SK-N-SH (cell line): ENCODE data around the gene FAM237B. TPM values are rescaled to one million over a fixed set of nuclear protein-coding genes. Genes with fewer than 3 reads are reported as not detected.

Experiments
- CTCF ChIA-PET: fragments of 300-600, 350-600 bp; formaldehyde crosslinking; extraction: SDS; loops from one replicate; lab custom pipeline; 2021; lab: Yijun Ruan, JAX
- POLR2A ChIA-PET: fragments of 350-600 bp; sonication (Branson Sonifier 250); formaldehyde crosslinking; extraction: SDS; loops from one replicate; lab custom pipeline; 2020; ENCODE audit warnings: antibody characterized with exemption, inconsistent platforms; lab: Yijun Ruan, JAX
- DNase-seq: peaks from one replicate; pipeline ENCODE4 v3.0.0; 2012
- H2AFZ ChIP-seq: fragments of 200-600 bp; sonication (generic); 2 replicates; pipeline ENCODE4 v1.8.1; 2016; ENCODE audit warnings: antibody characterized with exemption, mild to moderate bottlenecking, low read depth
- H3F3A ChIP-seq: fragments of 200-600 bp; sonication (generic); replicated peaks from 2 replicates; pipeline ENCODE3; 2016; ENCODE audit warnings: antibody characterized with exemption, mild to moderate bottlenecking; ENCODE audit not compliant: insufficient read depth
- H3K27ac ChIP-seq, 2 experiments: fragments of 200-500 bp in 1 of 2; fragments of 200-600 bp in 1 of 2; sonication (Bioruptor generic) in 1 of 2; sonication (generic), shearing (Covaris generic) in 1 of 2; 2 replicates each; pipeline versions ENCODE4 v1.5.1 to v1.6.1; 2014 to 2016; ENCODE audit warnings: low read depth in 2 of 2, inconsistent platforms in 1 of 2, low read length in 1 of 2, mild to moderate bottlenecking in 1 of 2, mixed read lengths in 1 of 2
- H3K27me3 ChIP-seq: fragments of 200-600 bp; sonication (generic), shearing (Covaris generic); 2 replicates; pipeline ENCODE4 v1.6.1; 2016; ENCODE audit warnings: mixed run types; ENCODE audit not compliant: insufficient read depth
- H3K36me3 ChIP-seq, 2 experiments: fragments of 200-500 bp in 1 of 2; fragments of 200-600 bp in 1 of 2; sonication (Bioruptor generic) in 1 of 2; sonication (generic) in 1 of 2; replicated peaks in 1 of 2; 2 replicates each; pipeline versions ENCODE3 to v1.5.1; 2014 to 2016; ENCODE audit warnings: low read length in 1 of 2, mild to moderate bottlenecking in 1 of 2; ENCODE audit not compliant: insufficient read depth in 2 of 2, control insufficient read depth in 1 of 2
- H3K4me1 ChIP-seq, 2 experiments: fragments of 200-500 bp in 1 of 2; fragments of 200-600 bp in 1 of 2; sonication (Bioruptor generic) in 1 of 2; sonication (generic), shearing (Covaris generic) in 1 of 2; 2 replicates each; pipeline versions ENCODE4 v1.5.1 to v1.6.1; 2014 to 2016; ENCODE audit warnings: low read depth in 1 of 2, low read length in 1 of 2, mixed run types in 1 of 2; ENCODE audit not compliant: insufficient read depth in 2 of 2, control insufficient read depth in 1 of 2
- H3K4me2 ChIP-seq: fragments of 200-600 bp; sonication (generic), shearing (Covaris generic); 2 replicates; pipeline ENCODE4 v1.6.1; 2017; ENCODE audit warnings: mixed run types
- H3K4me3 ChIP-seq, 2 experiments: fragments of 200-500 bp in 1 of 2; fragments of 200-600 bp in 1 of 2; sonication (Bioruptor generic) in 1 of 2; sonication (generic), shearing (Covaris generic) in 1 of 2; 2 replicates each; pipeline versions ENCODE4 v1.5.1 to v1.8.1; 2014 to 2016; ENCODE audit warnings: low read depth in 2 of 2, inconsistent platforms in 1 of 2, low read length in 1 of 2, mild to moderate bottlenecking in 1 of 2, mixed read lengths in 1 of 2, moderate library complexity in 1 of 2
- H3K79me2 ChIP-seq: fragments of 200-600 bp; sonication (generic); 2 replicates; pipeline ENCODE4 v1.8.1; 2017; ENCODE audit warnings: mild to moderate bottlenecking; ENCODE audit not compliant: insufficient read depth
- H3K9ac ChIP-seq: fragments of 200-600 bp; sonication (generic); 2 replicates; pipeline ENCODE4 v1.6.1; 2017; ENCODE audit warnings: mixed run types
- H3K9me2 ChIP-seq: fragments of 200-600 bp; sonication (generic); 2 replicates; pipeline ENCODE4 v1.6.1; 2017; ENCODE audit warnings: mixed run types
- H3K9me3 ChIP-seq: fragments of 200-600 bp; sonication (generic); 2 replicates; pipeline ENCODE4 v1.6.1; 2017; ENCODE audit warnings: mixed run types, mild to moderate bottlenecking, moderate library complexity
- H4K20me1 ChIP-seq: fragments of 200-600 bp; sonication (generic); 2 replicates; pipeline ENCODE4 v1.6.1; 2017; ENCODE audit warnings: mild to moderate bottlenecking, mixed run types; ENCODE audit not compliant: insufficient read depth
- GATA2 ChIP-seq: sonication (generic); formaldehyde crosslinking; IDR thresholded peaks from 2 replicates; pipeline ENCODE4 v1.5.0; 2020; ENCODE audit warnings: mild to moderate bottlenecking, missing genetic modification reagents
- JUND ChIP-seq: IDR thresholded peaks from 2 replicates; pipeline ENCODE4 v1.4.0; 2012
- MXI1 ChIP-seq: IDR thresholded peaks from 2 replicates; pipeline ENCODE4 v1.6.1; 2012; ENCODE audit warnings: mild to moderate bottlenecking, low read depth, low read length, improper control_type of control experiment
- RCOR1 ChIP-seq: fragments of 150-350 bp; IDR thresholded peaks from 2 replicates; pipeline ENCODE4 v1.6.1; 2017; ENCODE audit warnings: antibody characterized with exemption, low read length
- RFX5 ChIP-seq: IDR thresholded peaks from 2 replicates; pipeline ENCODE4 v1.6.1; 2012; ENCODE audit warnings: mild to moderate bottlenecking, improper control_type of control experiment, low read length
- WGBS: methylation state at CpG from one replicate; pipeline ENCODE4 v1.1.6; 2017; ENCODE audit warnings: low lambda C conversion rate; 5-methylcytosine and 5-hydroxymethylcytosine counted together
- polyA plus RNA-seq, 3 experiments: library from polyadenylated mRNA; depleted of rRNA; stranded (reverse); fragments of >200 nt; gene quantifications; 2 replicates each; pipeline ENCODE4 v1.2.3, GENCODE V29; 2012
- TF ChIP-seq, protein P1 (sequence below): IDR thresholded peaks from 2 replicates; pipeline ENCODE4 v1.6.1; 2012; ENCODE audit warnings: mild to moderate bottlenecking, low read depth, low read length, moderate library complexity

Gene FAM237B
- polyA plus RNA-seq, 1 of the 3 experiments (the other 2 are of a cell fraction): 0.03 TPM

DNA sequence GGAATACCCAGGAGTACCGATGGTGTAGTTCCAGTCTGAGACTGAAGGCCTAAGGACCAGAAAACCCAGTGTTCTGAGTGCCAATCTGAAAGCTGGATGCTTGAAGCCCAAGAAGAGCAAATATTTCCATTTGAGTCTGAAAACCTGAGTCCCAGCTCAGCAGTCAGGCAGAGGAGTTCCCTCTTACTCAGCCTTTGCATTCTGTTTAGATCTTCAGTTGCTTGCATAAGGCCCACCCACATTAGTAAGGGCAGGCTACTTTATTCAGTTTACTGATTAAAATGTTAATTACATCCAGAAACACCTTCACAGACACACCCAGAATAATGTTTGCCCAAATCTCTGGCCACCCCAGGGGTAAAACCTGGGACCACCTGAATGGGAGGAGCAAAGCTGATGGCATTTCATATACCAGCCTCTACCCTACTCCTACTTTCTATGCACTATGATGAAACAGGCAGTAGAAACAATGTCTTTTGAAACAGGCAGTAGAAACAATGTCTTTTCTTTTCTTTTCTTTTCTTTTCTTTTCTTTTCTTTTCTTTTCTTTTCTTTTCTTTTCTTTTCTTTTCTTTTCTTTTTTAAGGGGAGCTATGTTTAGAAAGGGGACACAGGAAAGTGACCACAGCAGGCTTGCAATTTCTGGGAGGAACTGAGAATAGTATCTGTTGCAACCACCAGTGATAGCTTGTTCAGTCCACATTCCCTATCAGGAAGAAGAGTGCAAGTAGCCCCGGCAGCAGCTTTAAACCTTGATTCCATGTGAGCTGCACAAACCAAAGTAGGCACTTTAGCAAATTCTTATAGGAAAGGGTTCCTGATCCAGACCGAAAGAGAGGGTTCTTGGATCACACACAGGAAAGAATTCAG lies 30.6 kb downstream of the FAM237B start:
- TF ChIP-seq GATA2 (CRISPR knock-in tag): no peak
- no peak for TF ChIP-seq RCOR1
- TF ChIP-seq JUND: no peak
- TF ChIP-seq, all 33 proteins: peak for 0
- no peak overlapping the region for H3K27ac ChIP-seq
- no peaks in the 10 kb centered on the region for H3F3A ChIP-seq
- no peaks in the 10 kb centered on the region for H3K9me2 ChIP-seq
- H3K4me1 ChIP-seq: no peaks in the 10 kb centered on the region
- H2AFZ ChIP-seq: no peak overlapping the region
- POLR2A ChIA-PET: no interaction called here
- no peaks in the 10 kb centered on the region for H3K79me2 ChIP-seq
- no peak overlapping the region for H3K9ac ChIP-seq
- peaks cover 9% of the 10 kb centered on the region; the same call in 1 of the 2 replicates for H3K9me3 ChIP-seq
- no peaks in the 10 kb centered on the region for H3K27me3 ChIP-seq
- H3K4me2 ChIP-seq: no peak overlapping the region
- no peak for DNase-seq
- H4K20me1 ChIP-seq: no peaks in the 10 kb centered on the region
- peaks cover 10 to 26% of the 10 kb centered on the region in 2 experiments for H3K36me3 ChIP-seq
- H3K4me3 ChIP-seq: no peak overlapping the region
- 93% methylated on average over 3 of the region's 3 CpGs for WGBS
- CTCF ChIA-PET: interaction anchor here (1.0 kb wide), 1 partner anchor 19 kb away, joined by 3 read pairs; no protein-coding TSS in a partner anchor

DNA sequence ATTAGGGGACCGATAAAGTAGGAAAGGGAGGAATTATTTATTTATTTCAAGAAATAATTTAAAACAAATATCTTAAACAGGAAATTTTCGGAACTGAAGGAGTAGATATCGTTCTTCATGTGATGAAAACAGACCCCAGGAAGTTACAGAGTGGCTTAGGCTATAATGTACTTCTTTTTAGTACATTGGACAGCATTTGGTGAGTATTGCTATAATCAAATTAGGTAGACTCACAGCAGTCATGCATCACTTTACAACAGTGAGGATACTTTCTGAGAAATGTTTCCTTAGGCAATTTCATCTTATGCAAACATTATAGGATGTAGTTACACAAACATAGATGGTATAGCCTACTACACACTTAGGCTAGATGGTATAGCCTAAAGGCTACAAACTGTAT lies 33.0 kb downstream of the FAM237B start:
- Histone ChIP-seq H2AFZ (no peak overlapping the region), H3K4me3 (no peak overlapping the region), H3K27ac (no peak overlapping the region), H3K9me3 (peaks cover 5% of the 10 kb centered on the region; the same call in 1 of the 2 replicates), H3K27me3 (no peaks in the 10 kb centered on the region), H3K9me2 (0 out of 2 replicates have a peak, but pooled peaks cover 2% of the 10 kb centered on the region), H4K20me1 (no peaks in the 10 kb centered on the region), H3K79me2 (no peaks in the 10 kb centered on the region), H3K9ac (no peak overlapping the region), H3F3A (no peaks in the 10 kb centered on the region), H3K4me1 (no peaks in the 10 kb centered on the region), H3K4me2 (no peak overlapping the region), H3K36me3 (peaks cover 13 to 19% of the 10 kb centered on the region in 2 experiments)
- TF ChIP-seq RFX5: no peak
- no peak for TF ChIP-seq MXI1
- TF ChIP-seq, protein P1, sequence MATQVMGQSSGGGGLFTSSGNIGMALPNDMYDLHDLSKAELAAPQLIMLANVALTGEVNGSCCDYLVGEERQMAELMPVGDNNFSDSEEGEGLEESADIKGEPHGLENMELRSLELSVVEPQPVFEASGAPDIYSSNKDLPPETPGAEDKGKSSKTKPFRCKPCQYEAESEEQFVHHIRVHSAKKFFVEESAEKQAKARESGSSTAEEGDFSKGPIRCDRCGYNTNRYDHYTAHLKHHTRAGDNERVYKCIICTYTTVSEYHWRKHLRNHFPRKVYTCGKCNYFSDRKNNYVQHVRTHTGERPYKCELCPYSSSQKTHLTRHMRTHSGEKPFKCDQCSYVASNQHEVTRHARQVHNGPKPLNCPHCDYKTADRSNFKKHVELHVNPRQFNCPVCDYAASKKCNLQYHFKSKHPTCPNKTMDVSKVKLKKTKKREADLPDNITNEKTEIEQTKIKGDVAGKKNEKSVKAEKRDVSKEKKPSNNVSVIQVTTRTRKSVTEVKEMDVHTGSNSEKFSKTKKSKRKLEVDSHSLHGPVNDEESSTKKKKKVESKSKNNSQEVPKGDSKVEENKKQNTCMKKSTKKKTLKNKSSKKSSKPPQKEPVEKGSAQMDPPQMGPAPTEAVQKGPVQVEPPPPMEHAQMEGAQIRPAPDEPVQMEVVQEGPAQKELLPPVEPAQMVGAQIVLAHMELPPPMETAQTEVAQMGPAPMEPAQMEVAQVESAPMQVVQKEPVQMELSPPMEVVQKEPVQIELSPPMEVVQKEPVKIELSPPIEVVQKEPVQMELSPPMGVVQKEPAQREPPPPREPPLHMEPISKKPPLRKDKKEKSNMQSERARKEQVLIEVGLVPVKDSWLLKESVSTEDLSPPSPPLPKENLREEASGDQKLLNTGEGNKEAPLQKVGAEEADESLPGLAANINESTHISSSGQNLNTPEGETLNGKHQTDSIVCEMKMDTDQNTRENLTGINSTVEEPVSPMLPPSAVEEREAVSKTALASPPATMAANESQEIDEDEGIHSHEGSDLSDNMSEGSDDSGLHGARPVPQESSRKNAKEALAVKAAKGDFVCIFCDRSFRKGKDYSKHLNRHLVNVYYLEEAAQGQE: peak; percentile 71
- ChIA-PET CTCF (interaction anchor here (1.2 kb wide), 1 partner anchor 167 kb away, joined by 3 read pairs; no protein-coding TSS in a partner anchor), POLR2A (no interaction called here)
- 86% methylated on average over 3 of the region's 3 CpGs for WGBS
- DNase-seq: no peak
